NCI-H1417 (cell line): Measurements from ENCODE around the gene TRABD2B.

ENCODE experiments used
- DNase-seq, 3 experiments: peaks; one replicate each; lab custom pipeline; 2025; lab: John Stamatoyannopoulos, UW

Gene TRABD2B

GRCh38 chr1:47796626-47797025, 200.6 kb downstream of the TRABD2B start:
- no peak for DNase-seq

- no peak for DNase-seq
Measured at GRCh38 chr1:47795102-47795501, 202.1 kb downstream of the TRABD2B start.

GRCh38 chr1:47794530-47794929, 202.7 kb downstream of the TRABD2B start:
- no peak for DNase-seq

- DNase-seq: no peak
Measured at GRCh38 chr1:47794081-47794480, 203.1 kb downstream of the TRABD2B start.

GRCh38 chr1:47793563-47793962, 203.6 kb downstream of the TRABD2B start:
- no peak for DNase-seq

- no peak for DNase-seq
Measured at GRCh38 chr1:47792779-47793178, 204.4 kb downstream of the TRABD2B start.

- no peak for DNase-seq
Measured at GRCh38 chr1:47791879-47792608, 205.1 kb downstream of the TRABD2B start.

- DNase-seq: no peak
Measured at GRCh38 chr1:47788761-47789160, 208.4 kb downstream of the TRABD2B start.

GRCh38 chr1:47787560-47787959, 209.6 kb downstream of the TRABD2B start:
- no peak for DNase-seq

- DNase-seq: no peak
Measured at GRCh38 chr1:47786316-47786715, 210.9 kb downstream of the TRABD2B start.

GRCh38 chr1:47785561-47786271, 211.5 kb downstream of the TRABD2B start:
- no peak for DNase-seq

- no peak for DNase-seq
Measured at GRCh38 chr1:47785118-47785517, 212.1 kb downstream of the TRABD2B start.

- DNase-seq: no peak
Measured at GRCh38 chr1:47784497-47784822, 212.7 kb downstream of the TRABD2B start.

GRCh38 chr1:47783638-47784496, 213.3 kb downstream of the TRABD2B start:
- DNase-seq: no peak

- DNase-seq: no peak
Measured at GRCh38 chr1:47782414-47783166, 214.6 kb downstream of the TRABD2B start.

- DNase-seq: peak in 2 of 3 experiments; percentile 28 to 65
Measured at GRCh38 chr1:47781171-47781959, 215.8 kb downstream of the TRABD2B start.

GRCh38 chr1:47780469-47780995, 216.7 kb downstream of the TRABD2B start:
- no peak for DNase-seq

GRCh38 chr1:47779613-47780012, 217.6 kb downstream of the TRABD2B start:
- DNase-seq: no peak

- DNase-seq: no peak
Measured at GRCh38 chr1:47778280-47778679, 218.9 kb downstream of the TRABD2B start.

GRCh38 chr1:47777322-47777721, 219.9 kb downstream of the TRABD2B start:
- DNase-seq: no peak

- DNase-seq: peak; percentile 49 to 89 (median 74)
Measured at GRCh38 chr1:47776667-47777131, 220.5 kb downstream of the TRABD2B start.
